Vagina (tissue), 2 donors: ENCODE results near the gene MEF2C. TPM values are rescaled to one million over a fixed set of nuclear protein-coding genes. Genes with fewer than 3 reads are reported as not detected.

ENCODE experiments used
- DNase-seq, 2 donors: peaks; one replicate each; pipeline ENCODE4 v3.0.0-alpha.2; 2017; ENCODE audit errors: extremely low spot score in 2 of 2
- H3K27ac ChIP-seq: fragments of 200-600 bp; sonication (generic); one replicate; pipeline ENCODE4 v1.5.1; 2019
- H3K27me3 ChIP-seq: fragments of 200-600 bp; sonication (generic); one replicate; pipeline ENCODE4 v1.5.1; 2019
- H3K36me3 ChIP-seq, 2 donors: fragments of 200-600 bp; sonication (generic); one replicate each; pipeline ENCODE4 v1.5.1; 2017 to 2019
- H3K4me1 ChIP-seq: fragments of 200-600 bp; sonication (generic); one replicate; pipeline ENCODE4 v1.5.1; 2019
- H3K4me3 ChIP-seq, 2 donors: fragments of 200-600 bp; sonication (generic); 1 replicate in 1 of 2; 2 replicates in 1 of 2; pipeline ENCODE4 v1.5.1; 2016 to 2019
- H3K9me3 ChIP-seq: fragments of 200-600 bp; sonication (generic); one replicate; pipeline ENCODE4 v1.5.1; 2019
- POLR2A ChIP-seq, 2 donors: fragments of 450-650 bp; IDR thresholded peaks; one replicate each; pipeline ENCODE4 v1.6.1; 2017; ENCODE audit warnings: antibody characterized with exemption in 2 of 2, mild to moderate bottlenecking in 2 of 2, moderate library complexity in 2 of 2
- POLR2AphosphoS5 ChIP-seq, 2 donors: sonication (generic); formaldehyde crosslinking; IDR thresholded peaks; one replicate each; pipeline ENCODE4 v1.9.0; 2017; ENCODE audit warnings: antibody characterized with exemption in 2 of 2, mild to moderate bottlenecking in 2 of 2, low read depth in 1 of 2; ENCODE audit not compliant: insufficient read depth in 1 of 2
- intact Hi-C: fragments of 100-400 bp; cut with DNase I; formaldehyde crosslinking; loops from one replicate; pipeline ENCODE4 v1.15.1; 2023
- total RNA-seq: library from RNA; depleted of rRNA; stranded (reverse); fragments of >200 nt; gene quantifications from one replicate; pipeline ENCODE4 v1.2.3, GENCODE V29; 2016
- TF ChIP-seq, protein P1 (sequence below), 3 experiments: fragments of 450-650 bp in 2 of 3; fragments of 200-600 bp in 1 of 3; sonication (generic) in 1 of 3; IDR thresholded peaks; one replicate each; pipeline ENCODE4 v1.5.1; 2017 to 2019; ENCODE audit warnings: antibody characterized with exemption in 3 of 3, mild to moderate bottlenecking in 2 of 3, moderate library complexity in 2 of 3

Gene MEF2C
- total RNA-seq, 1 donor from 2014 or later = 22.3 TPM

DNA sequence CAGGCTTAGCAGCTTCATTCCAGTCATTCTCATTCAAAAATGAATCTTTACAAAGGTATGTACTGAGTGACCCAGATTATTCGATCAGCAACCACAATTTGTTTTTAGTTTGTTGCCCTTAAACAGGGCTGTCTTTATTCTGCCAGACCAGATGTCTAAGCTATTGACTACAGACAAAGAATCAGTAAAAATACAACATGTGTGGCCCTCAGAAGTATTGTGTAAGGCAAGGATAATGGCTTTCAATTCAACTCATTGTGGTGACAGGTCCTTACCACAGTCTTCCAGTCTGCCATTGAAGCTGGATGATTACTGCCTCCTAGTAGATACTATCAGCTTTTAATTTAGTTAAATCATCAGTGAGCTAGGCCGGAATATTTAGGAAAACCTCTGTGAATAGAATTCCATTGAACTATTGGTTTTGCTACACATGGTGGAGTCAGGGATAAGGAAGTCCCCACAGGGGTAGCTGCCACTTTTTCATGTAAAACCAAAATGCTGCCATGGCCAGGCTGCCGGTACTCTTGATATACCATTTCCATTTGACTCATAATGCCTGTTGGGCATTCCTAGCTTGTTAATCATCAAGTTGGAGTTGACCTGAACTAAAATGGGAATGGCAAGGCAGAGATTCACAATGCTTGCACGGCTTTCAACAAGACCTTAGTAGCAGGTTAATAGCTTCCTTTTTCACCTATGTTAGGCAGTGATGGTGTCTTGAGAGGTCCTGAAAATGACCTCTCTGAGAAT, 175.6 kb downstream of the MEF2C start:
- intact Hi-C loops = no loop called here
- TF ChIP-seq POLR2AphosphoS5 (IDR thresholded peaks at IDR 0.05; ENCODE audit: insufficient read depth in 1 of 2, low read depth in 1 of 2) (no peak), POLR2A (IDR thresholded peaks at IDR 0.05) (no peak)
- TF ChIP-seq, protein P1, sequence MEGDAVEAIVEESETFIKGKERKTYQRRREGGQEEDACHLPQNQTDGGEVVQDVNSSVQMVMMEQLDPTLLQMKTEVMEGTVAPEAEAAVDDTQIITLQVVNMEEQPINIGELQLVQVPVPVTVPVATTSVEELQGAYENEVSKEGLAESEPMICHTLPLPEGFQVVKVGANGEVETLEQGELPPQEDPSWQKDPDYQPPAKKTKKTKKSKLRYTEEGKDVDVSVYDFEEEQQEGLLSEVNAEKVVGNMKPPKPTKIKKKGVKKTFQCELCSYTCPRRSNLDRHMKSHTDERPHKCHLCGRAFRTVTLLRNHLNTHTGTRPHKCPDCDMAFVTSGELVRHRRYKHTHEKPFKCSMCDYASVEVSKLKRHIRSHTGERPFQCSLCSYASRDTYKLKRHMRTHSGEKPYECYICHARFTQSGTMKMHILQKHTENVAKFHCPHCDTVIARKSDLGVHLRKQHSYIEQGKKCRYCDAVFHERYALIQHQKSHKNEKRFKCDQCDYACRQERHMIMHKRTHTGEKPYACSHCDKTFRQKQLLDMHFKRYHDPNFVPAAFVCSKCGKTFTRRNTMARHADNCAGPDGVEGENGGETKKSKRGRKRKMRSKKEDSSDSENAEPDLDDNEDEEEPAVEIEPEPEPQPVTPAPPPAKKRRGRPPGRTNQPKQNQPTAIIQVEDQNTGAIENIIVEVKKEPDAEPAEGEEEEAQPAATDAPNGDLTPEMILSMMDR (IDR thresholded peaks at IDR 0.05) = no peak
- Histone ChIP-seq H3K4me1 (no peaks in the 10 kb centered on the region), H3K27me3 (no peaks in the 10 kb centered on the region), H3K36me3 (no peaks in the 10 kb centered on the region), H3K27ac (no peak overlapping the region), H3K9me3 (no peaks in the 10 kb centered on the region), H3K4me3 (no peak overlapping the region)
- DNase-seq = no peak

DNA sequence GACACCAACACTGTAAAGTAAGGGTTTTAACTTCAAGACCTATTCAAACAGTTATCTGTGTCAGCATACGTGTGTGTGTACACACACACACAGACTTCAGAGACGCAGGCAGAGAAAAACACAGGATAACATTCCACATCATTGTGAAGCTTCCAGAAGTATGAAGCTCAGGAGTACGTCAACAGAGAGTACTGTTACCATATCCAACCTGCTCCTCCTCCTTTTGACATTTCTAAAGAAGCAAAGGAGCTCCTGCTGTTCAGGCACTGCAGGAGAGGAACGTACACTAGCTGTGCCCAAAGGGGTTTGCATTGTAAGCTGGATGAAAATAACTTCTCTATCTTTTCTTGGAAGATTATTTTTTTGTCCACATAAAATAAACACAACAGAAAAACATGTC, 180.7 kb downstream of the MEF2C start:
- DNase-seq = no peak
- Histone ChIP-seq H3K4me3 (no peak overlapping the region), H3K27me3 (no peaks in the 10 kb centered on the region), H3K9me3 (no peaks in the 10 kb centered on the region), H3K36me3 (no peaks in the 10 kb centered on the region), H3K27ac (no peak overlapping the region), H3K4me1 (no peaks in the 10 kb centered on the region)
- TF ChIP-seq POLR2A (IDR thresholded peaks at IDR 0.05) (no peak), POLR2AphosphoS5 (IDR thresholded peaks at IDR 0.05; ENCODE audit: insufficient read depth in 1 of 2, low read depth in 1 of 2) (no peak)
- TF ChIP-seq, protein P1 (IDR thresholded peaks at IDR 0.05) = no peak
- intact Hi-C loops = no loop called here

DNA sequence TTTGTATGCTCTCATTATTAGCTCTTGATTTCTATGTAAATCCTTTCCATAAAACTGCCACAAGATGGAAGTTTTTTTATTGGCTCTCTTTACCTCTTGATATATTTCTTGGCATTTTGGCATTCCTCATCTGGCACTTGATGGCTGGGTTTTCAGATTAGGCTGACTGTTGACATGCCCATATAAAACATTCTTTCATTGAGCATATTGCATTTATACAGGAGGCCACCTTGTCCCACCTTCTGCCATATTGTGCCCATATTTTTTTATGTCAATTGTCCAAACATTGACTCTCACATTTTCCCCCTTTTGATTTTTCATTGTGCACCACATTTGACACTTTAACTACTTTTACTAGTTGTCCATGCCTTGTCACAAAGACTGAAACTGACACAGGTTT, 182.9 kb downstream of the MEF2C start:
- no peak overlapping the region for H3K4me3 ChIP-seq
- no peak overlapping the region for H3K27ac ChIP-seq
- H3K9me3 ChIP-seq = no peaks in the 10 kb centered on the region
- H3K27me3 ChIP-seq = peaks cover 4% of the 10 kb centered on the region
- H3K4me1 ChIP-seq = no peaks in the 10 kb centered on the region
- intact Hi-C loops = no loop called here
- TF ChIP-seq POLR2A (IDR thresholded peaks at IDR 0.05) (no peak), POLR2AphosphoS5 (IDR thresholded peaks at IDR 0.05; ENCODE audit: insufficient read depth in 1 of 2, low read depth in 1 of 2) (no peak)
- TF ChIP-seq, protein P1 (IDR thresholded peaks at IDR 0.05) = no peak
- DNase-seq = no peak
- H3K36me3 ChIP-seq = no peaks in the 10 kb centered on the region

DNA sequence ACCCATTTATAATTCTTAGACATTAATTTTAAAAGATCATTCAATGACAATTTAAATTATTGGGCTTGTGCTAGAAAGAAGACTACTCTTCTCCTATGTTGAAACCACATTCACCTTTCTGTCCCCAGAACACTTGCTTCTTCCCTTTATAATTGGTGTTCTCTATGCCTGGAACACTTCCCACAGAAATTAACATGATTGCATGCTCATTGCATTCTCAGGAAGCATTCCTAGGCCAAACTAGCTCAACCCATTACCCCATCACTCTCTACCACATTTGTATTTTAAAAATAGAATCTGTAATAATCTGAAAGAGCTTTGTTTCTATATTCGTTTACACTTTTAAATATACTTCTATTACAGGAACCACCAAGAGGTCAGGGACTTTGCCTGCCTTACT, 184.7 kb downstream of the MEF2C start:
- TF ChIP-seq, protein P1 (IDR thresholded peaks at IDR 0.05) = no peak
- TF ChIP-seq POLR2A (IDR thresholded peaks at IDR 0.05) (no peak), POLR2AphosphoS5 (IDR thresholded peaks at IDR 0.05; ENCODE audit: insufficient read depth in 1 of 2, low read depth in 1 of 2) (no peak)
- Histone ChIP-seq H3K4me1 (no peaks in the 10 kb centered on the region), H3K36me3 (no peaks in the 10 kb centered on the region), H3K27me3 (peaks cover 5% of the 10 kb centered on the region), H3K9me3 (no peaks in the 10 kb centered on the region), H3K4me3 (no peak overlapping the region), H3K27ac (no peak overlapping the region)
- no peak for DNase-seq
- intact Hi-C loops = no loop called here

DNA sequence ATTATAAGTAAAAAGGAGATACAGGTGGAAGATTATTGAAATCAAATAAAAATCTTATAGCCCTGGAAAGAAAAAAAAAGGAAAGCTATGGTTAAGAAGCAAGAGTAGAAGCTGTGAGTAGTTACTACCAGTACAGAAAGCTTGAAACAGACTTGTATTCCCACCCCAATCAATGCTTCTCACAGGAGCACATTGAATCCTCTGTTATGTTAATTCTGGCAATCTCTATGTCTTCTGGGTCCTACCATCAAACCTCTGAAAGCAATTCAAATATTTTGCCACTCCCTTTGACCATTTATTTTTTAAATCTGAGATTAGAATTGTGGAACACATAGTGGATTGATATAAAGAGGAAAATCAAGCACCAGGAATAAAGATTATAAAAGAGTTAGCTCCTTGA, 186.5 kb downstream of the MEF2C start:
- Histone ChIP-seq H3K4me3 (no peak overlapping the region), H3K4me1 (peaks cover 12% of the 10 kb centered on the region), H3K27me3 (peaks cover 14% of the 10 kb centered on the region), H3K36me3 (no peaks in the 10 kb centered on the region), H3K27ac (no peak overlapping the region), H3K9me3 (no peaks in the 10 kb centered on the region)
- intact Hi-C loops = no loop called here
- TF ChIP-seq POLR2A (IDR thresholded peaks at IDR 0.05) (no peak), POLR2AphosphoS5 (IDR thresholded peaks at IDR 0.05; ENCODE audit: insufficient read depth in 1 of 2, low read depth in 1 of 2) (no peak)
- TF ChIP-seq, protein P1 (IDR thresholded peaks at IDR 0.05) = no peak
- no peak for DNase-seq
